EL (cell line): ENCODE data around the gene ISOC2.
A peak's percentile ranks its signal among the peaks of the same experiment; 100 is the strongest.

Experiments
- DNase-seq: peaks from one replicate; pipeline ENCODE4 v3.0.0-alpha.2; 2016

The ISOC2 gene

DNA sequence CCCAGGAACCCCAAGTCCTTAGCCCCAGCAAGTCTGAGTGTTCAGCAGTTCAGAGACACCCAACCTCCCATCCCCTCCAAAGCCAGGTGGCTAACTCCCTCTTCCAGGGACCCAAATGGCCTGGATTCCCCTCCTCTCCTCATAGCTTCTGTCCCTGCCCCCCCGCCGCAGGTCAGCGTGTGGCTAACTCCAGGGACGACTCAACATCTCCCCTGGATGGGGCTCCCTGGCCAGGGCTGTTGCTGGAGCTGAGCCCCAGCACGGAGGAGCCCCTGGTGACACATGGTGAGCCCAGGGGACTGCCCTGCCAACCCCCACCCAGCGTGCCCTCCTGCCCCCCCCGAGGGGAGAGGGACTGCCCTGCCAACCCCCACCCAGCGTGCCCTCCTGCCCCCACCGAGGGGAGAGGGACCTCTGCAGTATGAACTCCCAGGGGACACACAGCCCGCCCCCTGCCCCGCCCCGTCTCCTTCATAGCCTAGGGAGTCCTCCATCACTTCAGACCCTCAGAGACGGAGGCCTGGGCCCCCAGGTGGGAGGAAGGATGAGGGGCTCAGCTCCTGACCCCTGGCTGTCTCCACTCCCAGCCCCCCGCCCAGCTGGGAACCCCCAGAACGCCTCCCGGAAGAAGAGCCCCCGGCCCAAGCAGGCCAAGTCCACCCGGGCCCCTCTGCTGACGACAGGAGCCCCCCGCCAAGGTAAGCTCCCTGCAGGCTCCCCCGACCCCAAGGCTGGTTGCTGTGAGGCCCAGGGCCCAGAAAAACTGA is 28.5 kb upstream of the ISOC2 start:
- DNase-seq, result no peak

DNA sequence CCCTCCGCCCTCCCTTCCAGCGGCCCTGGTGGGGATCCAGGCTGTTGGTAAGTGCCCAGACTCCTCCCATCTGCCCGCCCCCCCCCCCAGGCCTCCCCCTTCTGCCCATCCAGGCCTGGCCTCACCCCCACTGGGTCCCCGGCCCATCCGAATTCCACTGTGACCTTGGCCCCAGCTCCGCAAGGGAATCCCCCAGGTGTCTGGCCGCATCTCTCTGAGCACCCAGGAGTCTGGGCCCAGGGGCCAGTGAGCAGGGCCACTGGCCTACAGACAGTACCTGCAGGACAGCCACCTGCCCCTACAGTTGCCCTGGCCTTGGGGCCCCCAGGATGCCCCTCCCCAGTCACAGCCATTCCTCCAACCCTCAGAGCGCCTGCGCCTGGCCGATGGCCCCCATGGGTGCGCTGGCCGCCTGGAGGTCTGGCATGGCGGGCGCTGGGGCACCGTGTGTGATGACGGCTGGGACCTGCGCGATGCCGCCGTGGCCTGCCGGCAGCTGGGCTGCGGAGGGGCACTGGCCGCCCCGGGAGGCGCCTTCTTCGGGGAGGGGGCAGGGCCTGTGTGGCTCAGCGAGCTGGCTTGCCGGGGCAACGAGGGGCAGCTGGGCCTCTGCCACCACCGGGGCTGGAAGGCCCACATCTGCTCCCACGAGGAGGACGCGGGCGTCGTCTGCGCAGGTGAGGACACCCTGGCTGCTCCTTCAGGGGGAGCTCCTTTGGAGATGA is 27.7 kb upstream of the ISOC2 start:
- no peak for DNase-seq

DNA sequence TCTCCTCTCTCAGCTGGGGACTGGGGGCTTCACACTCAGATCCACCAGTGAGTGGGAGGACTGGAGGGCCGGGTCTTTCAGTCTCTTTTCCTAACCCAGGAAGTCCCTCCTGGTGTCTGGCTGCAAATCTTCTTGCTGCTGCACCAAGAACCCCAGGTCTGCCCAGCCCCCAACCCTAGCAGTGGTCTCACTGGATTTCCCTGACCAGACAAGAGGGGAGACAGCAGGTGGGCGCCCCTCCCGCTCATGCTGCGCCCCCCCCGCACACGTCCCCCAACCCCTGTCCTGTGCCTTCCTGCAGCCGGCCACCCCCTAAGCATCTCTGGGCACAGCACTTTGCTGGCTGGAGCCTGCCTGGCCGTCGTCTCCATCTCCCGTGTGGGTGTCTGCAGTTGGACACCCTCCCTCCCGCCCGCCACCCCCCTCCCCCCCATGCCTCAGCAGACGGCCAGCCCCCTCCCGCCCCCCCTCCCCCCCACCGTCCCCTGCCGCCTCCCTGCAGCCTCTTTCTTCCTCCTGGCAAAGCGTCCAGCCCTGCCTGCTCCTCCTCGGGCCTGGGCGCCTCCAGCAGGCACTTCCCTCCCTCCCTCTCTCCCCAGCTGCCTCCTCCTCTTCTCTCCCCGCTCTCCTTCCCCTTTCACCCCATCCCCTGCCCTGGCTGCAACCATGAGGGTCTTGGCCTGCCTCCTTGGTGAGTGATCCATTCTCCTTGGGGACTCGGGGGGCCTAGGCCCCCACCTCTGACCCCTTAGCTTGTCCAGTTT is 26.7 kb upstream of the ISOC2 start, which contains the start of gene SSC5D:
Gene SSC5D, plus strand, starts transcription at position 513 of the 764 bp plus-strand sequence. Its CDS starts 154 bp downstream, at position 667.
- peak; percentile 56 for DNase-seq

DNA sequence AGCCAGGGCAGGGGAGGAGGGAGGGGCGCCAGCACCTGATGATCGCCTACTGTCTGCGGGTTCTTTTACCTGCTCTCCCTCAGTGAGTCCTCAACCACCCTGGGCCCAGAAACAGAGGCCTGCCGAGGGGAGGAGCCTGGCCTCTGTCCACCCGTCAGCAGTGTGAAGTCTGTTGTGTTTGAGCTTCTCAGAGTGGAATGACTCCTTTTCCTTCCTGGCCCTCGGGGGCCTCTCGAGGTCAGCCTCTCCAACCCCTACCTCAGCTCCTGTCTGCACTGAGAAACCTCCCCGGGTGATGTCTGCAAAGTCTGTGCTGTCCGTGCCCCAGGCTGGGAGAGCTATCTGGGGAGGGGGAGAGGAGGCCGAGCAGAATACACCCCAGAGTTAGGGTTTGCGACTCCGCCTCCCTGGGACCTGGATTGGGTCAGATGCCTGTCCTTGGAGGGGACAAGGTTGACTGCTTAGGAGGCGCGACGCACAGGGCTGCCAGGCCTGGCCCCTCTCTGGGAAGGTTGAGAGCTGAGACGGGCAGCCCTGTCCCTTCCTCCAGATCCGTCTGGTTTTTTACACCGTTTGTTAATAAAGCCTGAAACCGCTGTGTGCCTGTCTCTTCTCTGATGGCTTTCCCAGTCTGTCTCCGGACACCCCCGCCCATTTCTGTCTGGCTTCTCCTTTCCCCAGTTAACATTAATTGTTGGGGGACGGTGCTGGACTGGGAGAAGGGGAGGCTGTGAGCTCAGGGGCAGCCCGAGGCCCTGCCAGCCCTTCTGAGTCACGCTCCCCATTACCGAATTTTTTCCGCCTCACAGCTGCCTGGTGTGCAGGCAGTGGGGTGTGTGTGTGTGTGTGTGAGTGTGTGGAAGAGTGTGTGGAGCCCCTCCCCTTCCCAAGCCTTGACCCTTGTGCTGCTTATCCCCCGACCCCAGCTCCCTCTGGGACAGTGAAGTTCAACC is 25.8 kb upstream of the ISOC2 start:
- peak; percentile 95 for DNase-seq

DNA sequence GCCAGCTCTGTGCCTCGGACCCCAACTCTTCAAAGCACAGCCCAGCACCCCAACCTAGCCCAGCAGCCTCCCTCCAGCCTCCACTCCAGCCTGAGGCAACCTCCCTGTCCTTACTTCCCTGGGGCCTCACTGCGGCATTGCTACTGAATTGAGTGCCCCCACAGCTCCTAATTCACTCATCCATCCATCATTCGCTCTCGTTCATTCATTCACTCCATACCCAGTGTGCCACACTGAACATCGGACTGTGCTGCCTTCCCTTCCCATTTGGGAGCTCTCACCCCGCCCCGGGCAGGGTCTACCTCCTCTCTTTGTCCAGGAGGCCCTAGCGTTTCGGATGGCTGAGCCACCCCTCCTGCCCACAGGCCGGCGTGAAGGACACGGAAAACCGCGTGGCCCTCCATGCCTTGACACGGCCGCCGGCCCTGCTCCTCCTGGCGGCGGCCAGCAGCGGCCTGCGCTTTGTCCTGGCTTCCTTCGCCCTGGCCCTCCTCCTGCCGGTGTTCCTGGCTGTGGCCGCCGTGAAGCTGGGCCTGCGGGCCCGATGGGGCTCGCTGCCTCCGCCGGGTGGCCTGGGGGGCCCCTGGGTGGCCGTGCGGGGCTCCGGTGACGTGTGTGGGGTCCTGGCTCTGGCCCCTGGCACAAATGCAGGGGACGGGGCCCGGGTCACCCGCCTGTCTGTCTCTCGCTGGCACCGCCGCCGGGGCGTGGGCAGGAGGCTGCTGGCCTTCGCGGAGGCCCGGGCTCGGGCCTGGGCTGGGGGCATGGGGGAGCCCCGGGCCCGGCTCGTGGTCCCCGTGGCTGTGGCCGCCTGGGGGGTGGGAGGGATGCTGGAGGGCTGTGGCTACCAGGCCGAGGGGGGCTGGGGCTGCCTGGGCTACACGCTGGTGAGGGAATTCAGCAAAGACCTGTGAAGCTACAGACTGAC is 24.9 kb upstream of the ISOC2 start:
- DNase-seq, result no peak

DNA sequence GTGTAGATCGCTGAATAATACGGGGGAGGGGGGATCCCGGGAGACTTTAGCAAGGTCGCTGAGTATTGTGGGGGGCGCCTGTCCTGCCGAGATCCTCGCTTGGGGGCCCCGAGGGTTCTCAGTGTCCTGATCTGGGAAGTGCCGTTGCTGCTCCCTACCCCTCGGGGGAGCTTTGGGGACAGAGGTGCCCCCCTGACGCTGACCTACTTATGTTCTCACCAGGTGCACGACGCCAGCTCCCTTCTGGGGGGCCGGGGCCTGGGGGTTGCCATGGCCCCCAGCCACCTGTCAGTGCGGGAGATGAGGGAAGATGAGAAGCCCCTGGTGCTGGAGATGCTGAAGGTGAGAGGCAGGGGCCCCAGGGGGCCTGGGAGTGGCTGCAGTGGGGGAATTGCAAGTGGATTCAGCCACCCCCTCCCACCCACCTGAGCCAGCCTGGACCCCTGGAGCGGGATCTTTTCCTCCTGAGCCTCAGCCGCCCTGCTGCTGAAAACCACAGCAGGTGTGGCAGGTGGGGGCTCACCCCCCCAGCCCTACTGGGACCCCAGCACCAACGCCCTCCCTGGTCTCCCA is 24.1 kb upstream of the ISOC2 start:
- no peak for DNase-seq

DNA sequence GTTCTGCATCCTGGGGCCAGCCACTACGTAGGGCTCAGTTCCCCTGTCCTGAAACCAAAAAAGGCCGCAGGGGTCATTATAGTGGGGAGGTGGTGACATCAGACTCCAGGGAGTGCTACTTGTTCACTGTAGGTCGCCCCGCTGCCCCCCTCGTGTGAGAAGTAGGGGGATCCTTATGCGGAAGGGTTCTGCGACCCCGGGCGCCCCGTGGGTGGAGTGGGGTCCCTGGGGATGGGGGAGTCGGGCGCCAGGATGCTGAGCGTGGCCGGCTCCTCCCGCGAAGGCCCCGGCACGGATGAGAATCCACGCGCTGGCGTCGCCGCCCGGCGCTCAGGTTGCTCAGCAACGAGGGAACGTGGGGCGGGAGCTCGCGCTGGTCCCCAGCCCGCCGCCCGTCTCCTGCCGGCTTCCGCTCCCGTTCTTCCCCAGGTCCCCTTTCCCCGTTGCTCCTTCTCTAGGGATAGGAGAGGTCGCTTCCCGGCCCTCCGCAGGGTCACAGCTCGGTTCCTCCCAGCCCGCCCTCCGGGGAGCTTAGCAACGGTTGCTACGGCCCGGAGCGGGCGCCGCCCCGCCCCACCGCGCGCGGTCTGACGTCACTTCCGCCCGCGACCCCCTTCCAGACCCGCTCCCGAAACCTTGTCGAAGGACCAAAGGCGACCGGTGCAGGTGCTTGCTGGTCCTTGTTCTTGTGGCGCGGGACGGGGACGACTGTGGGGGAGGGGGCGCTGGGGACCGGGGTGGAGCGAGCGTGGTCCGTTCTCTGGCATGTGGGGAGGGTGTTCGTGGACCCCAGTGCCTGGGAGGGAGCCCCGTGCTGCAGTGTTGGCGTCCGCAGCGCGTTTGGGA is 23.4 kb upstream of the ISOC2 start, which contains the start of gene NAT14:
Gene NAT14, plus strand, starts transcription at position 596 of the 846 bp plus-strand sequence. CDS start 521 bp downstream, outside the sequence.
- DNase-seq, result peak; percentile 67

DNA sequence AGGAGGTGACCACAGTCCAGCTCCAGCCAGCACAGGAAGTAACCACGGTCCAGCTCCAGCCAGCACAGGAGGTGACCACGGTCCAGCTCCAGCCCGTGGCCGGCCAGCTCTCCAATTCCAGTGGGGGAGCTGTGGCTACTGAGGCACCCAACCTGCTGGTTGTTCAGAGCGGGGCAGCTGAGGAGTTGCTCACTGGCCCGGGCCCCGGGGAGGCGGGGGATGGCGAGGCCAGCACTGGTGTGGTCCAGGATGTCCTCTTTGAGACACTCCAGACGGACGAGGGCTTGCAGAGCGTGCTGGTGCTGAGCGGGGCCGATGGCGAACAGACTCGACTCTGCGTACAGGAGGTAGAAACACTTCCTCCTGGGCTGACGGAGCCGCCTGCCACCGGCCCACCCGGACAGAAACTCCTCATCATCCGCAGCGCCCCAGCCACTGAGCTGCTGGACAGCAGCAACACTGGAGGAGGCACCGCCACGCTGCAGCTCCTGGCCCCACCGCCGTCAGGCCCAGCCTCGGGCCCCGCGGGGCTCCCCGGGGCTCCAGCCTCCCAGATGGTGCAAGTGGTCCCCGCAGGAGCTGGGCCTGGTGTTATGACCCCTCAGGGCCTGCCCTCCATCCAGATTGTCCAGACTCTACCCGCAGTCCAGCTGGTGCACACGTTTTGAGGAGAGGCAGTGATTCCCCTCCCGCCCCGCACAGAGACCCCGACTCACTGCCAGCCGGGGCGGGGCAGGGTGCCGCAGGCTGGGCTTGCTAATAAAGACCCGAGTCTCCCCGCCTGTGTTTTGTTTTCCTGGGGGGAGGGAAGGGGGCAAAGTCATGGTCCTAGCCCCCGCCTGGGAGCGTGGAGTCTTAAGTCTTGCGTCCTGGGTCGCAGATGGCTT is 22.5 kb upstream of the ISOC2 start:
- no peak for DNase-seq

DNA sequence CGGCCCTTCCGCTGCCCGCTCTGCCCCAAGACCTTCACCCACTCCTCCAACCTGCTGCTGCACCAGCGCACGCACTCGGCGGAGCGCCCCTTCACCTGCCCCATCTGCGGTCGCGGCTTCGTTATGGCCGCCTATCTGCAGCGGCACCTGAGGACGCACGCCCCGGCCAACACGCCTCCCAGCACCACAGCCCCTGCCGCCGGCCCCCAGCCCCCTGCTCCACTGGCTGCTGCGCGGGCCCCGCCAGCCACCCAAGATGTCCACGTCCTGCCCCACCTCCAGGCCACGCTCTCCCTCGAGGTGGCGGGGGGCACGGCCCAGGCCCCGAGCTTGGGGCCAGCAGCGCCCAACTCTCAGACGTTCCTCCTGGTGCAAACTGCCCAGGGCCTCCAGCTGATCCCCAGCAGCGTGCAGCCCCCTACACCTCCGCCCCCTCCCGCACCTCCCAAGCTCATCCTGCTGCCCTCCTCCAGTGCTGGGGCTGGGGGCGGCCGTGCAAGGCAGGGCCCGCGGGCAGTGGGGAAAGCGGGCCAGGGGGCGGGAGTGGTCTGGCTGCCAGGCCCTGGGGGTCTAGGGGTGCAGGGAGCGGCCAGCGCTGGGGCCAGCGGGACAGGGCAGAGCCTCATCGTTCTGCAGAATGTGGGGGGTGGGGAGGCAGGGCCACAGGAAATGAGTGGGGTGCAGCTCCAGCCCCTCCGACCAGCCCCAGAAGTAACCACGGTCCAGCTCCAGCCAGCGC is 21.7 kb upstream of the ISOC2 start:
- no peak for DNase-seq

DNA sequence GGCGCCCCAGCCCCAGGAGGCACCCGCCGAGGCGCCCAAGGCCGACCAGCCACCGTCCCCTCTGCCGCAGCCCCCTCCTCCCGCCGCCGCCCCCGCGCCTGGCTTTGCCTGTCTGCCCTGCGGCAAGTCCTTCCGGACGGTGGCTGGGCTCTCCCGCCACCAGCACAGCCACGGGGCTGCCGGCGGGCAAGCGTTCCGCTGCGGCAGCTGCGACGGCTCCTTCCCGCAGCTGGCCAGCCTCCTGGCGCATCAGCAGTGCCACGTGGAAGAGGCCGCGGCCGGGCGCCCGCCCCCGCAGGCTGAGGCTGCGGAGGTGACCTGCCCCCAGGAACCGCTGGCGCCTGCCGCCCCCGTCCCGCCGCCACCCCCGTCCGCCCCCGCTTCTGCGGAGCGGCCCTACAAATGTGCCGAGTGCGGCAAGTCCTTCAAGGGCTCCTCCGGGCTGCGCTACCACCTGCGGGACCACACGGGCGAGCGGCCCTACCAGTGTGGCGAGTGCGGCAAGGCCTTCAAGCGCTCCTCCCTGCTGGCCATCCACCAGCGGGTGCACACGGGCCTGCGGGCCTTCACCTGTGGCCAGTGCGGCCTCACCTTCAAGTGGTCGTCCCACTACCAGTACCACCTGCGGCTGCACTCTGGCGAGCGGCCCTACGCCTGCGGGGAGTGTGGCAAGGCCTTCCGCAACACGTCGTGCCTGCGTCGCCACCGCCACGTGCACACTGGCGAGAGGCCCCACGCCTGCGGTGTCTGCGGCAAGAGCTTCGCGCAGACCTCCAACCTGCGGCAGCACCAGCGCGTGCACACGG is 20.9 kb upstream of the ISOC2 start:
- no peak for DNase-seq

DNA sequence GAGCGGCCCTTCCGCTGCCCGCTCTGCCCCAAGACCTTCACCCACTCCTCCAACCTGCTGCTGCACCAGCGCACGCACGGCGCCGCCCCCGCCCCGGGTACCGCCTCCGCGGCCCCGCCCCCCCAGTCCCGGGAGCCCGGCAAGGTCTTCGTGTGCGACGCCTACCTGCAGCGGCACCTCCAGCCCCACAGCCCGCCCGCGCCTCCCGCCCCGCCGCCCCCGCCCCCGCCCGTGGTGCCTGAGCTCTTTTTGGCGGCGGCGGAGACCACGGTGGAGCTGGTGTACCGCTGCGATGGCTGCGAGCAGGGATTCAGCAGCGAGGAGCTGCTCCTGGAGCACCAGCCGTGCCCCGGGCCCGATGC is 20.3 kb upstream of the ISOC2 start:
- no peak for DNase-seq

DNA sequence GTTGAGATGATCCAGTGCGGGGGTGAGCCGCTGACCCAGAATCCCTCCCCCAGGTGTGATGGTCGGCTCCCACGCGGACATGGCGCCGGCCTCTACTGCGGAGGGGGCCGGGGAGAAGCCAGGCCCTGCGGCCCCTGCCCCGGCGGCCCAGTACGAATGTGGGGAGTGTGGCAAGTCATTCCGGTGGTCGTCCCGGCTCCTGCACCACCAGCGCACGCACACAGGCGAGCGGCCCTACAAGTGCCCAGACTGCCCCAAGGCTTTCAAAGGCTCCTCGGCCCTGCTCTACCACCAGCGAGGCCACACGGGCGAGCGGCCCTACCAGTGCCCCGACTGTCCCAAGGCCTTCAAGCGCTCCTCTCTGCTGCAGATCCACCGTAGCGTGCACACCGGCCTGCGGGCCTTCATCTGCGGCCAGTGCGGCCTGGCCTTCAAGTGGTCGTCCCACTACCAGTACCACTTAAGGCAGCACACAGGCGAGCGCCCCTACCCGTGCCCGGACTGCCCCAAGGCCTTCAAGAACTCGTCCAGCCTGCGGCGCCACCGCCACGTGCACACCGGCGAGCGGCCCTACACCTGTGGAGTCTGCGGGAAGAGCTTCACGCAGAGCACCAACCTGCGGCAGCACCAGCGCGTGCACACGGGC is 19.8 kb upstream of the ISOC2 start:
- no peak for DNase-seq

DNA sequence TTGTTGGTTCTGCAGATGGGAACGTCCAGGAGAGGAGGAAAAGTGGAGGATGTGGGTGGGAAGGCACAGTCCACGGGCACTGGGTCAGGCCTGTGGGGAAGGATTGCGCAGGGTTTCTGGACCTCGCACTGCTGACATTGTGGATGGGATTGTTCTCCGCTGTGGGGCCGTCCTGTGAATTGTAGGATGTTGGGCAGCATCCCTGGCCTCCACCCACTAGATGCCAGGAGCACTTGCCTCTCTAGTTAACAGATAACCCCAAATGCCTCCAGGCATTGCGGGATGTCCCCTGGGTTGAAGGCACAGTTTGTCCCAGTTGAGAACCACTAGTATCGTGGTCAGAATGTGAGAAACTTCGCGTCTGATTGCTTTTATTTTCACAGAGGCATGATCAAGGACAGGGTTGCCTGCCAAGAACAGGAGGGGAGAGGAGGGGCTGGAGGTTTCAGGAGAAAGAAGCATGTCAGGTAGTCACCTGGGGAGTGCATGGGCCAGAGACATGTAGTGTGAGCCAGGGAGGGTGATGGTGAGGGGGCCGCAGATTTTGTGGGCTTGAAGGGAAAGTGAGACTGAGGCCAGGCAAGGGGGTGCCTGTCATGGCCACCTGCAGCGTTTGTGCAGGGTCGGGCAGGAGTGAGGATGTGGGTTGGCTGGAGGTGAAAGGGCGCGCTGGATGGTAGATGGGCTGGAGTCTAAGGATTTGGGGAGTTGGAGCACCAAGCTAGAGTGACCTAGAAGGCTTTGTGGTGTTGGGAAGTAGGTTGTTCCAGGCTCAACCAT is 18.2 kb upstream of the ISOC2 start:
- no peak for DNase-seq

DNA sequence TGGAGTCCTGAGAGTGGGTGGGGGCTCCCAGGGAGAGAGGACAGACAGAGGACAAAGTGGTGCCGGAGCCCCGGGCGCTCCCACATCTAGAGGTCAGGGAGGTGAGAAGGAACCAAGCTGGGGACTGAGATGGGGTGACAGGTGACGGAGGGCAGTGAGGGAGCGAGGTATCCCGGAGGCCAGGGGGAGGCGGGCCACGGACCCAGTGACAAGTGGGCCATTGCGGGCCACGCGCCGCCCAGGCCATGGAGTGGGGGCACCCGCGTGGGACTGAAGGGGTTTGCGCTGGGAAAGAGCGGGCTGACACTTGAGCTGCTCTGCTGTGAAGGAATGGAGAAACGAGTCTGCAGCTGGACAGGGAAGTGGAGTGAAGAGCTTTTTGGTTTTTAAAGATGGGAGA is 17.6 kb upstream of the ISOC2 start:
- no peak for DNase-seq

DNA sequence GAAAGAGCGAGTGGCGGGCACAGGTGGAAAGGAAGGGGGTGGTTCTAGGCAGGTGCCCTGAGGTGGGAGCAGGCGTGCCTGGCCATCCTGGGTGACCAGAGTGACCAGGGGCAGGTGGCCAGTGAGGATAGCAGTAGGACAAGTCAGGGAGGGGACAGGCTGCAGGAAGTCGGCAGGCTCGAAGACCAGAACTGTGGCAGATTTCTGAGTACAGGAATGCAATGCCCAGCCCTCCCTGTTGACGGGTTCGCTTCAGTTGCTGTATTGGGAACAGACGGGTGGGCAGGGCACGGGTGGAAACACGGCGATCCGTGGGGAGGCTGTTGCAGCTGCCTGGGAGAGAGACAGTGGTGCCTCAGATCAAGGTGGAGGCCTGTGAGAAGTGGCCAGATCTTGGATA is 16.9 kb upstream of the ISOC2 start:
- DNase-seq, result no peak

DNA sequence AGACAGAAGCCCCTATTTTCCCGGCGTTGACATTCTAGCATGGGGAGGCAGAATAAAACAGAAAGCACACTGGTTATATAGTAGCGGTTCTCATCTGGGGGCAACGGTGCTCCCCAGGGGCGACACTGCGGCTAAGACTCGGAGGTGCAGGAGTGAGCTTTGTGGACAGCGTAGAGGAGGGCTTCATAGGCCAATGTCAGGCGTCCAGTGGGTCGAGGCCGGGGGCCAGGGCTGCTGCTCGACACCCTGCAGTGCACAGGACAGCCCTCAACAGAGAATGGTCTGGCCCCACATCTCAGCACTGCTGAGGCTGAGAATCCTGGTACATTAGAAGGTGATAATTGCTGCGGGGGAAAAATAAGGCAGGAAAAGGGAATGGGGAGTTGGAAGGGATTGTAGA is 16.5 kb upstream of the ISOC2 start:
- no peak for DNase-seq
